Dermis blood vessel endothelial cell (primary cell): ENCODE results near the gene ATP6V1G2. TPM values are rescaled to one million over a fixed set of nuclear protein-coding genes. Genes with fewer than 3 reads are reported as not detected.
"Not testable (repeated sequence)": the region's sequence is repeated elsewhere in the genome, so short reads cannot be mapped to it uniquely, and the experiment has no call there.

Source experiments
- DNase-seq: peaks from one replicate; pipeline ENCODE4 v3.0.0; 2010
- total RNA-seq: library from RNA; depleted of rRNA; stranded (reverse); fragments of >200 nt; gene quantifications from 2 replicates; pipeline ENCODE4 v1.2.3, GENCODE V29; 2014

ATP6V1G2 gene
- 0.19 and 0.51 TPM in 2 replicates for total RNA-seq

DNA sequence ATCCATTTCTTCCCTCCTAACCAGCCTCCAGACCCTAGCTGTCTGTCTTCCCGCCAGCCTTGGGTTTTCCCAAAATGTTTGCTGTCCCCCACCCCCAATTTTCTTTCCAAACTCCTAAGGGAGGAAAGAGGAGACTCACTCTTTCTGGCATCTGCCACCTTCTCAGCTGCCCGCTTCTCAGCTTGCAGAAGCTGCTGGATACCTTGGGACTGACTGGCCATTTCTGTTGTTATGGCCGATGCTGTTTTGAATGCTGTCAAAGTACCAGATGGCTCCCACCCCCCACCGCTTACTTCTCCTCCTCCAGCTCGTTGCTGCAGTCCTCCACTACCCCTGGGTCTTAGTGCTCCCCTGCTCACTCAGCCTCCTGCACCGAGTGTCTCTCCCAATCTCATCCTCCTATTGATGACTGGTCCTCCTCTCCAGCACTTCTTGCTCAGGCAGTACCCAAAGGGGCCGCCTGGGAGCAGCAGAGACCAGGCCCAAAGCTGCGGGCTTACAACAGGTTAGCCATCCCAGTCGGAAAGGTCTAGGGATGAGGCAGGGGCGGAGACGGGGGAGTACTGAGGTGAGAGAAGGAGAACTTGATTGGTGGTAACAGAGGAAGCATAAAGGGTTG is at the start of gene ATP6V1G2:
ATP6V1G2 (minus strand) TSS at position 270 of the 619 bp plus-strand sequence; CDS start at position 221, 49 bp downstream.
- peak; percentile 94 for DNase-seq

DNA sequence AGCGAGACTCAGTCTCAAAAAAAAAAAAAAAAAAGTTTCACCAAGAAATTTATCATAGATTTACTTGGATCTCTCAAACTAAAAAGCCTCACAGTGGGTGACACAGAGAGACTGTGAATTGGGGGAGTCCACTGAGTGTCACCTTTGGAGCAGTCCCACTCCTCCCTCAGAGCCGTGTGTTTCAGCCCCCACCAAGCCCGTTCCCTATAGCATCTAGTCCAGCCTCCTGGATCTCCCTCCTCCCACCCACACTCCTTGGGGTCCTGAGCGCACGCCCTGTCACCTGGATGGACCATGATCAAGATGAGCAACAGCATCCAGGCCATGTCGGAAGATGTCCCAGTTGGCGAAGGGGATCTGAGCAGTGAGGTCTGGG is 46.0 kb upstream of the ATP6V1G2 start:
- no peak for DNase-seq

GRCh38 chr6:31590691-31591090 is 44.3 kb upstream of the ATP6V1G2 start:
- not testable (repeated sequence) for DNase-seq

GRCh38 chr6:31588871-31589650 is 42.7 kb upstream of the ATP6V1G2 start:
- DNase-seq = peak; percentile 42

DNA sequence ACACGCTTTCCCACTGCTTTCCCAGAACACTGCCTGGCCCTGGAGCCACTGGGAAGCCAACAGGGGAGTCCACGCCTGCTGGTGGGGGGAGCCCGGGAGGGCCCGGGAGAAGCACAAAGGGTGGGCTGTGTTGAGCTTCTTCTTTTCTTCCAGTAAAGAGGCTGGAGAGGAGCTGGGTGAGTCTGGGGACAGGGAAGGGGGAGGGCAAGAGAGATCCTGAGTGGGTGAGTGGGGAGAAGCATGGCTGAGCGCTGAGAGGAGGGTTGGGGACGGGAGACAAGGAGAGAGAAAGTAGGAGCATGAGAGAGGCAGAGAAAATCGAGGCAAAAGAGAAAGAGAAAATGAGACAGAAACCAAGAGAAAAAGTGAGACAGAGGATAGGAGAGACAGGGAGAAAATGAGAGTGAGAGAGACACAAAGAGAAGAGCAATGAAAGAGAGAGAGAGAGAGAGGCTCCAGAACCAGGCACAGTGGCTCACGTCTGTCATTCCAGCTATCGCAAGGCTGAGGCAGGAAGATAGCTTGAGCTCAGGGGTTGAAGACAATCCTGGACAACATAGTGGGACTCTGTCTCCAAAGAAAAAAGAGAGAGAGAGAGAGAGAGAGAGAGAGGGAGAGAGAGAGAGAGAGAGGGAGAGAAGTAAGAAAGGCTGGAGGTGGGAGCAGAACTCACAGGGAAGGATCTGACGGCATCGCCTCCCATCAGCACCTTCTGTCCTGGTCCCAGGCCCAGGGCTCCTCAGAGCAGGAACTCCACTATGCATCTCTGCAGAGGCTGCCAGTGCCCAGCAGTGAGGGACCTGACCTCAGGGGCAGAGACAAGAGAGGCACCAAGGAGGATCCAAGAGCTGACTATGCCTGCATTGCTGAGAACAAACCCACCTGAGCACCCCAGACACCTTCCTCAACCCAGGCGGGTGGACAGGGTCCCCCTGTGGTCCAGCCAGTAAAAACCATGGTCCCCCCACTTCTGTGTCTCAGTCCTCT is 41.7 kb upstream of the ATP6V1G2 start:
- DNase-seq = no peak

GRCh38 chr6:31586599-31587281 is 40.3 kb upstream of the ATP6V1G2 start:
- no peak for DNase-seq

GRCh38 chr6:31586008-31586407 is 39.6 kb upstream of the ATP6V1G2 start, which contains the start of gene LST1:
TSS of gene LST1 (plus strand) at chr6:31586277. CDS start at chr6:31587300, 1,023 bp downstream.
- DNase-seq = no peak

DNA sequence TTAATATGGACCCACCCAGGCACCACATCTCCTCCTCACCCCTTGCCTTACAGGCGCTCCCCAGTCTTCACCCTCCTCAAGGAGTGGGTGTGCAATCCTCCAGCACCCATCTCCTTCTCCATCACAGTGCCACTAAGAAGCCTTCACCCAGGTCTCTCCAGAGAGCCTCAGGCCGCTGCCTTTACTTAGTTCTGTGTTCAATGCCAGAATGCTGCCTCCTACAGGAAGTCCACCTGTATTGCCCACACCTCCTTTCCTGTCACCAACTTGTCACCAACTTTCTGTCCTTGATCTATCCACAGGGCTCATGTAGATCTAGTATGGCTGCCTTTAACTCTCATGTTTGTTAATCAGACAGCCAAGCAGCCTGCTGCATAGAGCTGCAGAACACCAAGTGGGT is 39.1 kb upstream of the ATP6V1G2 start:
- peak; percentile 33 for DNase-seq

DNA sequence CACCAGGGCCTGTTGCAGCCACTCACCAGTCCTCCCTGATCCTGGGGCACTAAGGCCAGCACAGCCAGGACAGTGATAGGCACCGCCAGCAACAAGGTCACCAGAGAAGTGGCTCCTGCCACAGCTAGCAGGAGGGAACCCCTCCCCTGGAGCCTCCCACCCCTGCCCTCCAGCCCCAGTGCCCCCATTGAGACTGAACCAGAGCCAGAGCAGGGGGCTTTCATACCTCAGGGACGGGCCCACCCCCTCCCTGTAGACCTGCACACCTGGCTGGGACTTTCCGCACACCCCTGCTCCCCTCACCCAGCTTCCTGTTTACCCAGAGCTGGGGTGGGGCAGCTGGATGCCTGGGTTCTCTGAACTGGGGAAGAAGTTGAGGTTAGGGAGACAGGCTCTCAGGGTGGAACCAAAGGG is 35.8 kb upstream of the ATP6V1G2 start, which contains the start of gene LTB:
LTB (minus strand) TSS at position 195 of the 414 bp plus-strand sequence; CDS start at position 188, 7 bp downstream.
- no peak for DNase-seq

DNA sequence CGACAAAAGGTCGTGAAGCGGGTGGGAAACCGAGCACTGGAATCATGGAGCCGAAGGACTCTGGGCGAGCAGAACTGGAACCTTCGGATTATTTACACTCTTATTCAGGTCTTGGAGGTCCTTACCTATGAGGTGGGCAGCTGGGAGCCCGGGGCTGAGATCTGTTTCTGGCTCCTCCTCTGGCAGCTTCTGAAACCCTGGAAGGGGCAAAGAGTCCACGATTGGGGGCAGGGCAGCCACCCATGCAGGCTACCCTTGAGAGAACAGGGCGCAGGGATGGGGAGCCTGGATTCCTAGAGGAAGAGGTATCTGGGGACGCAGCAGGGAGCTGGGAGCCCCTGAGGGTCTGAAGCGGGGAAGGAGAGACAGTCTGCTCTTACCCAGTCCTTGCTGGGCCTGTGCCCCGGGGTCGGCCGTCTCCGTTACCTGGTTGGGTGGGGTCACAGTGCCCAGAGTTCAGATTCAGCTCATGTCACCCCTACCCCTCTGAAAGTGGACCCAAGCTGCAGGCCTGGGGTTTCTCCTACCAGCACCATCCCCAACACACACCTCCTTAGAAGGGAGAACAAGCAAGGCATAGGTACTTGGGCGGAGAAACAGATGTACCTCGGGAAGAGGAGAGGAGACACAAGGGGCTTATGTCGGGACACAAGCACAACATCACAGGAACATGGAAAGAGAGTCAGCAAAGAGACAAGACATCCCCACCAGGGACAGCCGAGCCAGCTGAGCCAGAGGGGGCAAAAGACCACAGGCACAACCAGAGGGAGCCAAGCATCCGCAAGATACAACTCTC is 35.2 kb upstream of the ATP6V1G2 start:
- DNase-seq = peak; percentile 37

GRCh38 chr6:31580807-31581433 is 34.5 kb upstream of the ATP6V1G2 start:
- peak; percentile 91 for DNase-seq

DNA sequence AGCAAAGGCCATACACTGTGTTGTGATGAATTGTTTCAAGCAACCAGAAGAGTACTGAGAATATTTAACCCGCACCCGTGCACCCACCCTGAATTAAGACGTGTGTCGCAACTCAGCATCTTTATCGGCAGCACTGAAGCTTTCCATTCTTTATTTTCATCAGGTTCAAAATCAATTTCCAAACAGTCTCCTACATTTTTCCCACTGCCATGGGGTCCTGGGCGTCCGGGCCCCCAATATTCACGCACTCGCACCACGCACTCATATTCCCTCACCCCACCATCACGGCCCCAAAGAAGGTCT is 34.0 kb upstream of the ATP6V1G2 start:
- no peak for DNase-seq

GRCh38 chr6:31579546-31580437 is 33.4 kb upstream of the ATP6V1G2 start:
- no peak for DNase-seq

DNA sequence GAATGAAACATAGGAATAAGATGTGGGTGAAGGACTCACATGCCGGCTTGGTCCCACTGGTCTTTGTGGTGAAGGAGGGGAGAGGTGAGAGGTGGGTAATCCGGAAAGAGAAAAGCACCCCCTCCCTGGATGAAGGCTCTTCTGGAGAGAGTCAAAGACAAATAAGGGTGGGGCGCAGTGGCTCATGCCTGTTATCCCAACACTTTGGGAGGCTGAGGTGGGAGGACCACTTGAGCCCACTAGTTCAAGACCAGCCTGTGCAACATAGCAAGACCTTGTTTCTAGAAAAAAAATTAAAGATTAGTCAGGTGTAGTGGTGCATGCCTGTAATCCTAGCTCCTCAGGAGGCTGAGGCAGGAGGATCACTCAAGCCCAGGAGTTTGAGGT is 32.7 kb upstream of the ATP6V1G2 start:
- DNase-seq = no peak

DNA sequence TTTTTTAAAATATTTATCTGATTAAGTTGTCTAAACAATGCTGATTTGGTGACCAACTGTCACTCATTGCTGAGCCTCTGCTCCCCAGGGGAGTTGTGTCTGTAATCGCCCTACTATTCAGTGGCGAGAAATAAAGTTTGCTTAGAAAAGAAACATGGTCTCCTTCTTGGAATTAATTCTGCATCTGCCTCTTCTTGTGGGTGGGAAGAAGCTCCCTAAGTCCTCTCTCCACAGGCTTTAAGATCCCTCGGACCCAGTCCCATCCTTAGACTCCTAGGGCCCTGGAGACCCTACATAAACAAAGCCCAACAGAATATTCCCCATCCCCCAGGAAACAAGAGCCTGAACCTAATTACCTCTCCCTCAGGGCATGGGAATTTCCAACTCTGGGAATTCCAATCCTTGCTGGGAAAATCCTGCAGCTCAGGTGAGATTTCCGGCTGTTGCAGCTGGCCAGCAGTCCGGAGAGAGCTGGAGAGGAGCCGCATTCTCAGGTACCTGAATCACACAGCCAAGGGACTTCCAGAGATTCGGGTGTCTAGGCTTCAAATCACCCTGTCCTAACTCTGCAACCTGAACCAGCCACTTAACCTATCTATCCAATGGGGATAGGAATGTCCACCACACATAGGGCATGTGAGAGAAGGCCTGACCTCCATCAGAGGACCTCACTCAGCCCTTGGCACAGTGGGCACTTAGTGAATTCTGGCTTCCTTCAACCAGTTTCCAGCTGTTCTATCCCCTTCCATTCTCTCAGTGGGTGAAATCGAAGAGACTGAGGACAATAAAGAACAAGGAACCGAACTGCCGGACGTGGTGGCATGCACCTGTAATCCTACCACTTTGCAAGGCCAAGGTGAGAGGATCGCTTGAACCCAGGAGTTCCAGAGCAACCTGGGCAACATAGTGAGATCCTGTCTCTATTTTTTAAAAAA is 32.0 kb upstream of the ATP6V1G2 start:
- peak; percentile 22 for DNase-seq

GRCh38 chr6:31577579-31577966 is 31.2 kb upstream of the ATP6V1G2 start:
- no peak for DNase-seq

GRCh38 chr6:31576897-31577578 is 30.6 kb upstream of the ATP6V1G2 start:
- no peak for DNase-seq
